ENCODE data around the gene NAB2.
A peak's percentile ranks its signal among the peaks of the same experiment; 100 is the strongest.
"Not testable (repeated sequence)": the region's sequence is repeated elsewhere in the genome, so short reads cannot be mapped to it uniquely, and the experiment has no call there.

Gene NAB2

DNA sequence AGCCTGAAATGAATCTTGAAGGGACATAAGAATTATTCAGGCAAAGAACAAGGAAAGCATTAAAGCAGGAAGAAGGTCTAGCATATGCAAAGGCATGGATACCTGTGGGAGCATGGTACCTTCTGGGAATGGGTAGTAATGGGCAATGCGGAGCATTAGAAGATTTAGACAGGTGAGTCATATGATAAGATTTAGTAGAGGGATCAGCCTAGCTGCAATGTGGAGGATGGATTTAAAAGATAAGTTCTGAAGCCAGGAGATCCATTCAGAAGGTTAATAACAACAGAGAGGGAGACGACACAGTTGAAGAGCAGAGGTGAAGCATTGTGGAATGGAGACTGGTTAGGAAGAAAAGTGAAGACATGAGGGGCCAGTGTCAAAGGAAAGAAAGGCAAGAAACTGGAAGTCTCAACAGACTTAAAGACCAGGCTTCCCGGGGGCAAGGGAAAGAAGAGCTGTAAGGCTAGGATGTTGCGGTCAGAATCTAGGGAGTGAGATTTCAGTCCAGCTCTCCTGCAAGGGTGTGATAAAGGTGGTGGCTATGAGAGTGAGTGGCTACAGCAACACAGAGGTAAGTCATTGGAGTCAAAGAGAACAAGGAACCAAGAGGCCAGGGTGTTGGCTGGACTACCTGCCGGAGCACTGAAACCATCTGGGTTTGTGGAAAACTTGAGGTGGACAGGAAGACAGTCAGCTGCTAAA, 27.8 kb downstream of the NAB2 start:
- Histone ChIP-seq H3K4me3 (ENCODE audit: low read depth, low read length) (no peak overlapping the region), H3K27ac (ENCODE audit: low read depth, low read length) (no peak overlapping the region), H3K27me3 (ENCODE audit: insufficient read depth, low read length) (no peaks in the 10 kb centered on the region)

DNA sequence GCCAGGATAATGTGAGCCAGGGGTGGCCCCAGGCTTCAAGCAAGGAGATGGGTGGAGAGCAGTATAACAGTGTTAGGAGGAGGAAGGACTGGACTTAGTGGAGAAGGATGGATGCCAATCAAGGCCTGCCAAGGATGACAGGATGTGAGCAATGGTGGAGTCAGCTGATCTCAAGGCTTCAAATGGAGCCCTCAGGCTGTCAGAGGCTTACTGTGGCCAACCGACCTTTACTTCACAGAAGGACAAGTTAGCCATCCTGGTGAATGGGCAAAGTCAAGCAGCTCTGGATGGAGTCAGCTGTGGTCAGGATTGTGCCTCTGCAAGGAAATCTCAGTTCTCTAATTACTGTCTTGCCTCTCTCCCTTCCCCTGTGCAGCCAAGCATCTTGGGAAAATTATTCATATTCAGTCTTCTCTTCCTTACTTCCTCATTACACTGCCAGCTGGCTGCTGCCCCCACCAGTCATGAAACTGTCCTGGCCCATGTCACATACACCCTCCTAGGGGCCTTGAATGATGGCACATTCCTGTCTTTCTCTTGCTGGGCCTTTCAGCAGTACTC, 29.9 kb downstream of the NAB2 start:
- Histone ChIP-seq H3K27ac (ENCODE audit: low read depth, low read length) (peak overlapping the region; percentile 44), H3K79me2 (ENCODE audit: control insufficient read depth, insufficient read depth, low read length, unreplicated experiment) (no peaks in the 10 kb centered on the region), H2AFZ (ENCODE audit: low read length, unreplicated experiment) (peak overlapping the region; percentile 56), H3K4me3 (ENCODE audit: low read depth, low read length) (no peak overlapping the region), H3K36me3 (ENCODE audit: insufficient read depth, low read length) (no peaks in the 10 kb centered on the region), H3K4me1 (ENCODE audit: control insufficient read depth, insufficient read depth, low read length, unreplicated experiment) (peaks cover 16% of the 10 kb centered on the region), H3K27me3 (ENCODE audit: insufficient read depth, low read length) (no peaks in the 10 kb centered on the region)

More for the DNA sequence above, 27.8 kb downstream of the NAB2 start:
- Histone ChIP-seq H3K79me2 (ENCODE audit: control insufficient read depth, insufficient read depth, low read length, unreplicated experiment) (no peaks in the 10 kb centered on the region), H3K4me1 (ENCODE audit: control insufficient read depth, insufficient read depth, low read length, unreplicated experiment) (peaks cover 24% of the 10 kb centered on the region), H2AFZ (ENCODE audit: low read length, unreplicated experiment) (no peak overlapping the region), H3K36me3 (ENCODE audit: insufficient read depth, low read length) (no peaks in the 10 kb centered on the region)

DNA sequence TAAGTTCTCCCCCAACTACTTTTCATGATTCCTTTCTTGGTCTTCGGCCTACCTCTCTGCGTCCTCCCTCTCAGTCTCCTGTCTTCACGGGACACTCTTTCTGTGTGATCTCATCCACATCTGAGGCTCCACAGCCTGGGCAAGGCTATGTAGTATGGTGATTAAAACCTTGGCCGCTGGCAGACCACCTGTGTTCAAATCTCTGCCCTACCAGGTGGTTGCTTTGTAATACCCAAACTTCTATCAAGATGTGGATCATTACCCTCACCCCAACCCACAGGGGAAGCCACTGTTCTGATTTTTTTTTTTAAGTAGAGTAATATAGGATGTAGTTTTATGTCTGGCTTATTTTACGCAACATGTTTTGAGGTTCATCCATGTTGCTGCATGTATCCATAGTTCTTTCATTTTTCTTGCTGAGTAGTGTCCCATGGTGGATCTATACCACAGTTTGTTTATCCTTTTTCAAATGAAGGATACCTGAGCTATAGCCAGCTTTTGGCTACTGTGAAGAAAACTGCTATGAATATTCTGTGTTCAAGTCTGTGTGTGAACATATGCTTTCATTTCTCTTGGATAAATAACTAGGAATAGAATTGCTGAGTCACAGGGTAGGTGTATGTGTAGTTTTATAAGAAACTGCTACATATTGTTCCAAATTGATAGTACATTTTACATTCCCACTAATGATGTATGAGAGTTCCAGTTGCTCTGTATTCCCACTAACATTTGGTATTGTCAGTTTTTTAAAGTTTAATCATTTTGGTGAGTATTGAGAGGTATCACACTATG, 30.6 kb downstream of the NAB2 start:
- Histone ChIP-seq H3K4me1 (ENCODE audit: control insufficient read depth, insufficient read depth, low read length, unreplicated experiment) (peaks cover 16% of the 10 kb centered on the region), H3K27ac (ENCODE audit: low read depth, low read length) (peak overlapping the region; percentile 44), H3K79me2 (ENCODE audit: control insufficient read depth, insufficient read depth, low read length, unreplicated experiment) (no peaks in the 10 kb centered on the region), H3K27me3 (ENCODE audit: insufficient read depth, low read length) (no peaks in the 10 kb centered on the region), H2AFZ (ENCODE audit: low read length, unreplicated experiment) (peak overlapping the region; percentile 56), H3K4me3 (ENCODE audit: low read depth, low read length) (no peak overlapping the region), H3K36me3 (ENCODE audit: insufficient read depth, low read length) (no peaks in the 10 kb centered on the region)

DNA sequence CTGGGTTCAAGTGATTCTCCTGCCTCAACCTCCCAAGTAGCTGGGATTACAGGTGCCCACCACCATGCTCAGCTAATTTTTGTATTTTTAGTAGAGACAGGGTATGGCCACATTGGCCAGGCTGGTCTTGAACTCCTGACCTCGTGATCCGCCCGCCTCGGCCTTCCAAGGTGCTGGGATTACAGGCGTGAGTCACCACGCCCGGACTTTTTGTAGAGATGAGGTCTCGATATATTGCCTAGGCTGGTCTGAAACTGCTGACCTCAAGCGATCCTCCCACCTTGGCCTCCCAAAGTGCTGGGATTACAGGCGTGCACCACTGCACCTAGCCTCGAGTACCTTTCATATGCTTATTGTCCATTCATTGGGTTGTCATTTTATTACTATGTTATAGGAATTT, 31.8 kb downstream of the NAB2 start:
- not testable (repeated sequence) for H3K27ac ChIP-seq (ENCODE audit: low read depth, low read length); H3K4me3 ChIP-seq (ENCODE audit: low read depth, low read length); H2AFZ ChIP-seq (ENCODE audit: low read length, unreplicated experiment); H3K36me3 ChIP-seq (ENCODE audit: insufficient read depth, low read length); H3K27me3 ChIP-seq (ENCODE audit: insufficient read depth, low read length); H3K79me2 ChIP-seq (ENCODE audit: control insufficient read depth, insufficient read depth, low read length, unreplicated experiment)
- H3K4me1 ChIP-seq (ENCODE audit: control insufficient read depth, insufficient read depth, low read length, unreplicated experiment), result peaks cover 16% of the 10 kb centered on the region

DNA sequence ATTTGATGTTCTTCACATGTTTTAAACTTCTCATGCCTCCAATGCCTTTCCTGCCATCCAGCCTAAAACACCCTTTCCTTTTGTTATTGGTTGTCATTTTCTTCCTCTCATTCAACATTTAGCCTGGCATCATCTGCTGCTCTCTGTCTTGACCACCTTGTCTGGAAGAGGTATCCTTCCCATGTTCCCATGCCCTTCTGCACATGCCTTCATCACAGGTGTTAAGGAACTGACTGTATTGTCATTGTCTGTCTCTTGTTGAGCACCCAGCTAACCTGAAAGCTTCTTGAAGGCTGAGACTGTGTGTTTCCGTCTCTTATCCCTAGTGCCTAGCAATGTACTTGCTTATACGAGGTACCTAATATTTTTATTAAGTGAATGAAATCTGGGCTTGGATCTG, 34.9 kb downstream of the NAB2 start:
- no peaks in the 10 kb centered on the region for H3K27me3 ChIP-seq (ENCODE audit: insufficient read depth, low read length)
- no peak overlapping the region for H3K27ac ChIP-seq (ENCODE audit: low read depth, low read length)
- no peak overlapping the region for H3K4me3 ChIP-seq (ENCODE audit: low read depth, low read length)
- peaks cover 4% of the 10 kb centered on the region for H3K79me2 ChIP-seq (ENCODE audit: control insufficient read depth, insufficient read depth, low read length, unreplicated experiment)
- peaks cover 17% of the 10 kb centered on the region for H3K4me1 ChIP-seq (ENCODE audit: control insufficient read depth, insufficient read depth, low read length, unreplicated experiment)
- no peak overlapping the region for H2AFZ ChIP-seq (ENCODE audit: low read length, unreplicated experiment)
- no peaks in the 10 kb centered on the region for H3K36me3 ChIP-seq (ENCODE audit: insufficient read depth, low read length)

DNA sequence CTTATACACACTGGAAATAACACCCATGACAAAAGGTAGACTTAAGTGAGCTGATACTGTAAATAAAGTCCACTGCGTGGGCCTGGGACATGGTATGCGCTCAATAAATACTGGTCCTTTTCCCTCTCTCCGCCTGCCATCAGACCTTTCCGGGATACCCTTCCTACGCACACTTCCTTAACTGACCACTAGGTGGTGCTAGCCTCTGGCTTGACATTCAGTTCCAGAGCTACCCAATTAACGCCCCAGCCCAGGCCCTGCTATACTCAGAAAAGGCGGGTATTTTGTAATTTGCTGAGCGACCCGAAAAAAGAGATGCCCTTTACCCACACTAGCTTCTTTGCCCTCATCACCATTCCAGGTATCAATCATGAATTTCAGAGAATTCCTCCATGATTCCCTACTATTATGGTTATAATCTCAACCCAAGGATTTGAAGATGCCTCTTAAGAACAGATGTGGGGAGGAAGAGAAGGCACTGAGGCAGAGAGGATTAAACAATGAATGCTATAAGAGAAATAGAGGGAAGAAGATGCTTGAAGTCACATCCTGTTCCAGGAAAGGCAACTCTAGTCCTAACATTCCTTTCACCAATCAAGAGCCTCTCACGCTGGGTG, 35.5 kb downstream of the NAB2 start:
- Histone ChIP-seq H3K4me1 (ENCODE audit: control insufficient read depth, insufficient read depth, low read length, unreplicated experiment) (peaks cover 11% of the 10 kb centered on the region), H3K27me3 (ENCODE audit: insufficient read depth, low read length) (no peaks in the 10 kb centered on the region), H3K36me3 (ENCODE audit: insufficient read depth, low read length) (no peaks in the 10 kb centered on the region)

DNA sequence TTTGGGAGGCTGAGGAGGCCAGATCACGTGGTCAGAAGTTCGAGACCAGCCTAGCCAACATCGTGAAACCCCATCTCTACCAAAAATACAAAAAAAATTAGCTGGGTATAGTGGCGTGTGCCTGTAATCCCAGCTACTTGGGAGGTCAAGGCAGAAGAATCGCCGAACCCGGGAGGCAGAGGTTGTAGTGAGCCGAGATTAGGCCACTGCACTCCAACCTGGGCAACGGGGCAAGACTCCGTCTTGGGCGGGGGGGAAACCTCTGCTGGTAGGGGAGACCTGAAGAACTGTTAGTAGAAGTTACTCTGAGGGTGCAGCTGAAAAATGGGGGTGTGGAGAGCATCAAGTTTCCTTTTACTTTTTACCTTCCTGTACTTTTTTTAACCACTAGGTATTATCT, 37.1 kb downstream of the NAB2 start:
- peaks cover 15% of the 10 kb centered on the region for H3K4me1 ChIP-seq (ENCODE audit: control insufficient read depth, insufficient read depth, low read length, unreplicated experiment)
- no peaks in the 10 kb centered on the region for H3K36me3 ChIP-seq (ENCODE audit: insufficient read depth, low read length)
- no peak overlapping the region for H3K27ac ChIP-seq (ENCODE audit: low read depth, low read length)
- no peaks in the 10 kb centered on the region for H3K27me3 ChIP-seq (ENCODE audit: insufficient read depth, low read length)
- no peak overlapping the region for H2AFZ ChIP-seq (ENCODE audit: low read length, unreplicated experiment)
- peaks cover 26% of the 10 kb centered on the region for H3K79me2 ChIP-seq (ENCODE audit: control insufficient read depth, insufficient read depth, low read length, unreplicated experiment)
- no peak overlapping the region for H3K4me3 ChIP-seq (ENCODE audit: low read depth, low read length)

More for the DNA sequence above, 35.5 kb downstream of the NAB2 start:
- no peak overlapping the region for H2AFZ ChIP-seq (ENCODE audit: low read length, unreplicated experiment)
- H3K79me2 ChIP-seq (ENCODE audit: control insufficient read depth, insufficient read depth, low read length, unreplicated experiment), result peaks cover 9% of the 10 kb centered on the region
- H3K4me3 ChIP-seq (ENCODE audit: low read depth, low read length), result no peak overlapping the region
- no peak overlapping the region for H3K27ac ChIP-seq (ENCODE audit: low read depth, low read length)

DNA sequence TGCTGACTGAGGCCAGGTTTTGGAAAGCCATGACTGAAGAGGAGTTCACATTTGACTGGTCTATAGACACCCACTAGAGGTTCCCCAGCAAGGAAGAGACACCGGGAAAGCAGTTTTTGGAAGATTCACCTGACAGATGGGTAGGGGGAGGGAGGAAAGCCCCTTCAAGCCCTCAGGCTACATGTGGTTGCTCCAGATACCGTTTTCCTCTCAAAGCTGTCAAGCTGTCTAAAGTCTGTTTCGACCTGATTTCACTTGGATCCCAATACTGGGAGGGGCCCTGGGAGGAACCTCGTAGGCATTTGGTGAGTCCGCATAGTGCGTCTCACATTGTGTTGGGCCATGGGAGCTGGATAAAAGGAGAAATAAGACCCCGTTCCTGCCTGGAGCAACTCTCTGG, 37.6 kb downstream of the NAB2 start:
- peaks cover 31% of the 10 kb centered on the region for H3K79me2 ChIP-seq (ENCODE audit: control insufficient read depth, insufficient read depth, low read length, unreplicated experiment)
- H3K4me3 ChIP-seq (ENCODE audit: low read depth, low read length), result peak overlapping the region; percentile 97
- H2AFZ ChIP-seq (ENCODE audit: low read length, unreplicated experiment), result no peak overlapping the region
- H3K27ac ChIP-seq (ENCODE audit: low read depth, low read length), result no peak overlapping the region
- no peaks in the 10 kb centered on the region for H3K36me3 ChIP-seq (ENCODE audit: insufficient read depth, low read length)
- H3K4me1 ChIP-seq (ENCODE audit: control insufficient read depth, insufficient read depth, low read length, unreplicated experiment), result peaks cover 20% of the 10 kb centered on the region
- no peaks in the 10 kb centered on the region for H3K27me3 ChIP-seq (ENCODE audit: insufficient read depth, low read length)

DNA sequence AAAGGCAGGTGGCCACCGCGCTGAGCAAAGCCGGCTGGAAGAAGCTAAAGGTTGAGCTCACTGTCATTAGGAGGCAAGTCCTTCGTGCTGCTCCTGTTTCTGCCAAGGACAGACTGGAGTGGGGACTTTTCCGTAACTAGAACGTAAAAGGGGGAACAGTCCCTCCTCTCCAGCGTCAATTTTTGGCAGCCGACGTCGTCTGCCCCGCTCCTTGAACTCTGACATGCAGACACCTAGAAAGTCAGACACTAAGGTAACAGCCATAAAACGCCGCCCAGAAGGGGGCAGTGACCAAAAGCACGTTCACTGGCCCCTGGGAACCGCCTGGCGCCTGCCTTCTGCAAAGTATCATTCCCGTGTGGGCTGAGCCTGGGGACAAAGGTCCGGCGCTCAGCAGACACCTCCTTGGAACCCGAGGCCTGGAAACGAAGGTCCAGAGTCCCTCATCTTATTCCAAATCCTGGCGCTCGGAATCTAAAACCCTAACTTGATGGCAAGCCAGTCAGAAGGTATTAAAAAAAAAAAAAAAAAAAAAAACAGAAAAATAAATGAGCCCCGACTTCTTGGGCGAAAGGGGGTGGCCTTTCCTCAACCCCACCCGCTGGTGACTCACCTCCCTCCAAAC, 38.3 kb downstream of the NAB2 start:
- no peaks in the 10 kb centered on the region for H3K27me3 ChIP-seq (ENCODE audit: insufficient read depth, low read length)
- H2AFZ ChIP-seq (ENCODE audit: low read length, unreplicated experiment), result peak overlapping the region; percentile 47
- H3K4me3 ChIP-seq (ENCODE audit: low read depth, low read length), result peak overlapping the region; percentile 97
- H3K4me1 ChIP-seq (ENCODE audit: control insufficient read depth, insufficient read depth, low read length, unreplicated experiment), result peaks cover 26% of the 10 kb centered on the region
- H3K79me2 ChIP-seq (ENCODE audit: control insufficient read depth, insufficient read depth, low read length, unreplicated experiment), result peaks cover 38% of the 10 kb centered on the region
- H3K36me3 ChIP-seq (ENCODE audit: insufficient read depth, low read length), result no peaks in the 10 kb centered on the region
- H3K27ac ChIP-seq (ENCODE audit: low read depth, low read length), result peak overlapping the region; percentile 60

DNA sequence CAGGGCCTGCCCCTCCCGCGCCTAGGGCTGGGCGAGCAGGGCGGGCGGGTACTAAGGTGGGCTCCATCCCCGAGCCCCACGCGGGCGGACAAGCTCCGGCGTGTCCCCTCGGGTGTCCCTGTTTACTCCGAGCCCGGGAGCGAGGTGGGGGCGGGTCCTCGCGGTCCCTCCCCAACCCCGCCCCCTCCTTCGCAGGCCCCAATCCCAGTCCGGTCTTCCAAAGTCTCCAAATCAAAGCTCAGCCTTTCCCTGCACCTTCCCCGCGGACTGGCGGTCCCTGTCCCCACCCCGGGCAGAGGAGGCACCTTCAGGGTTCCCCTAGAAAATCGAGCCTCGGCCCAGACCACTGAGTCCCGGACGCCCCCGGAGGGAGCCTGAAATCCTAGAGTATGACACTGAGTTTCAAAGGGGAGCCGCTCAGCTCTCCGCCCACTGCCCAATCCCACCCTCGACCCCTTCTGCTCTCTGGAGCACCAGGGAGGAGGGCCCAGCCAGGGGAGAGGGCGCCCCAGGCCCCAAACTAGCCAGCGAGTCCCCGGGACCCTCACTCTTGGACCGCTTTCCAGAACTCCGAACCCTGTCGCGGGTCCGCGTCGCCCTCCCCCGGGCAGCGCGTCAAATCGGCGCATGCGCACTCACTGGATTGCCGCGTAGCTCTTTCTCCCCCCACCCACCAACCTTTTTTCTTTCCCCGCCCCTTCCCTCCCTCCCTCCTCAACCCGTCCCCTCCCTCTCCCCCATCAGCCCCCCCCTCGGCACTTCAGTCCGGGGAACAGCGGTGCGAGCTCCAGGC, 39.0 kb downstream of the NAB2 start, which contains the start of gene LRP1:
TSS of gene LRP1 (plus strand) at position 758 of the 793 bp plus-strand sequence. CDS start 482 bp downstream, outside the sequence.
- H3K36me3 ChIP-seq (ENCODE audit: insufficient read depth, low read length), result no peaks in the 10 kb centered on the region
- H3K27ac ChIP-seq (ENCODE audit: low read depth, low read length), result peak within 1 kb of the TSS; percentile 94
- peaks cover 45% of the 10 kb centered on the region for H3K79me2 ChIP-seq (ENCODE audit: control insufficient read depth, insufficient read depth, low read length, unreplicated experiment)
- peak within 1 kb of the TSS; percentile 97 for H3K4me3 ChIP-seq (ENCODE audit: low read depth, low read length)
- H3K4me1 ChIP-seq (ENCODE audit: control insufficient read depth, insufficient read depth, low read length, unreplicated experiment), result peaks cover 33% of the 10 kb centered on the region
- no peaks in the 10 kb centered on the region for H3K27me3 ChIP-seq (ENCODE audit: insufficient read depth, low read length)
- H2AFZ ChIP-seq (ENCODE audit: low read length, unreplicated experiment), result peak within 1 kb of the TSS; percentile 82
